Spleen (tissue), 7 donors: Measurements from ENCODE around the gene CASQ2.

Experiments
- POLR2A ChIP-seq, 3 donors: fragments of 450-650 bp; IDR thresholded peaks; one replicate each; pipeline ENCODE4 v1.5.1; 2017; ENCODE audit warnings: antibody characterized with exemption in 3 of 3, mild to moderate bottlenecking in 1 of 3
- POLR2AphosphoS5 ChIP-seq, 3 donors: sonication (generic); formaldehyde crosslinking; IDR thresholded peaks; one replicate each; pipeline ENCODE4 v1.5.1; 2017; ENCODE audit warnings: antibody characterized with exemption in 3 of 3
- TF ChIP-seq, protein P1 (sequence below), 11 experiments: fragments of 200-600 bp in 7 of 11; fragments of 450-650 bp in 4 of 11; sonication (generic) in 4 of 11; IDR thresholded peaks in 8 of 11; conservative IDR thresholded peaks in 3 of 11; 1 replicate in 7 of 11; 2 replicates in 4 of 11; pipeline versions ENCODE4 v1.4.0 to v1.8.0; 2016 to 2021; ENCODE audit warnings: antibody characterized with exemption in 11 of 11, inconsistent platforms in 4 of 11, mild to moderate bottlenecking in 1 of 11
- donor health status: DM: no; HTN: no; CAD: no; lungs with moderate emphysema.
- donor health status: DM: no; HTN: no; CAD: no.
- donor health status: DM: no; HTN: no; CAD: no.

DNA sequence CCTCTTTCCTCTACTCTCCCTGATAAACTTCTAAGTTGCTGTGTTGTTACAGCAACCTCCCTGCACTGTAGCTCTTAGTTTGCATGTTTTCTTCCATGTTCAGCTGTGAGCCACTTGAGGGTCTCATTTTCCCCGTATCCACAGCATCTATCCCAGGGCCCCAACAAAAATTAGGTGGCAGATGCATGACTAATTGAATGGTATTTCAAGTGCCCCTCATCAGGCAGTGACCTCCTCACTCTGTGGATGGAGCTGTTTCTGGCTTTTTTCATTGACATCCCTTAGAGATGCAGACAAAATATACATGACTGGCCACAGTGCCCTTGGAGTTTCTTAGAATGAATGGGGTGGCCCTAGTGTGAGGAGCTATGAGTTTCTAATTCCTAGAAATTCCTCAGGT is 3.4 kb downstream of the CASQ2 start:
- TF ChIP-seq, protein P1, sequence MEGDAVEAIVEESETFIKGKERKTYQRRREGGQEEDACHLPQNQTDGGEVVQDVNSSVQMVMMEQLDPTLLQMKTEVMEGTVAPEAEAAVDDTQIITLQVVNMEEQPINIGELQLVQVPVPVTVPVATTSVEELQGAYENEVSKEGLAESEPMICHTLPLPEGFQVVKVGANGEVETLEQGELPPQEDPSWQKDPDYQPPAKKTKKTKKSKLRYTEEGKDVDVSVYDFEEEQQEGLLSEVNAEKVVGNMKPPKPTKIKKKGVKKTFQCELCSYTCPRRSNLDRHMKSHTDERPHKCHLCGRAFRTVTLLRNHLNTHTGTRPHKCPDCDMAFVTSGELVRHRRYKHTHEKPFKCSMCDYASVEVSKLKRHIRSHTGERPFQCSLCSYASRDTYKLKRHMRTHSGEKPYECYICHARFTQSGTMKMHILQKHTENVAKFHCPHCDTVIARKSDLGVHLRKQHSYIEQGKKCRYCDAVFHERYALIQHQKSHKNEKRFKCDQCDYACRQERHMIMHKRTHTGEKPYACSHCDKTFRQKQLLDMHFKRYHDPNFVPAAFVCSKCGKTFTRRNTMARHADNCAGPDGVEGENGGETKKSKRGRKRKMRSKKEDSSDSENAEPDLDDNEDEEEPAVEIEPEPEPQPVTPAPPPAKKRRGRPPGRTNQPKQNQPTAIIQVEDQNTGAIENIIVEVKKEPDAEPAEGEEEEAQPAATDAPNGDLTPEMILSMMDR (IDR thresholded peaks at IDR 0.05 in 8 of 11, conservative IDR thresholded peaks at IDR 0.05 in 3 of 11), result no peak
- no peak for TF ChIP-seq POLR2A (IDR thresholded peaks at IDR 0.05)
- TF ChIP-seq POLR2AphosphoS5 (IDR thresholded peaks at IDR 0.05), result no peak
